ENCODE data around the gene RPTOR. TPM values are rescaled to one million over a fixed set of nuclear protein-coding genes. Genes with fewer than 3 reads are reported as not detected.

The RPTOR gene
- total RNA-seq, 4 donors from 2014 or later = 19.0 to 48.3 (median 27.3) TPM

GRCh38 chr17:80599546-80600305 lies 55.1 kb downstream of the RPTOR start:
- no peak for TF ChIP-seq POLR2A (IDR thresholded peaks at IDR 0.05)
- TF ChIP-seq, protein P1, sequence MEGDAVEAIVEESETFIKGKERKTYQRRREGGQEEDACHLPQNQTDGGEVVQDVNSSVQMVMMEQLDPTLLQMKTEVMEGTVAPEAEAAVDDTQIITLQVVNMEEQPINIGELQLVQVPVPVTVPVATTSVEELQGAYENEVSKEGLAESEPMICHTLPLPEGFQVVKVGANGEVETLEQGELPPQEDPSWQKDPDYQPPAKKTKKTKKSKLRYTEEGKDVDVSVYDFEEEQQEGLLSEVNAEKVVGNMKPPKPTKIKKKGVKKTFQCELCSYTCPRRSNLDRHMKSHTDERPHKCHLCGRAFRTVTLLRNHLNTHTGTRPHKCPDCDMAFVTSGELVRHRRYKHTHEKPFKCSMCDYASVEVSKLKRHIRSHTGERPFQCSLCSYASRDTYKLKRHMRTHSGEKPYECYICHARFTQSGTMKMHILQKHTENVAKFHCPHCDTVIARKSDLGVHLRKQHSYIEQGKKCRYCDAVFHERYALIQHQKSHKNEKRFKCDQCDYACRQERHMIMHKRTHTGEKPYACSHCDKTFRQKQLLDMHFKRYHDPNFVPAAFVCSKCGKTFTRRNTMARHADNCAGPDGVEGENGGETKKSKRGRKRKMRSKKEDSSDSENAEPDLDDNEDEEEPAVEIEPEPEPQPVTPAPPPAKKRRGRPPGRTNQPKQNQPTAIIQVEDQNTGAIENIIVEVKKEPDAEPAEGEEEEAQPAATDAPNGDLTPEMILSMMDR (IDR thresholded peaks at IDR 0.05) = no peak
- no peak overlapping the region for H3K4me3 ChIP-seq
- no peaks in the 10 kb centered on the region for H3K36me3 ChIP-seq
- H3K9me3 ChIP-seq = no peaks in the 10 kb centered on the region
- H3K27me3 ChIP-seq = no peaks in the 10 kb centered on the region
- no peak overlapping the region for H3K27ac ChIP-seq
- no peak for DNase-seq
- no peaks in the 10 kb centered on the region for H3K4me1 ChIP-seq
- intact Hi-C loops (cut with DNase I; ENCODE audit: low total_unique reads) = no loop called here

DNA sequence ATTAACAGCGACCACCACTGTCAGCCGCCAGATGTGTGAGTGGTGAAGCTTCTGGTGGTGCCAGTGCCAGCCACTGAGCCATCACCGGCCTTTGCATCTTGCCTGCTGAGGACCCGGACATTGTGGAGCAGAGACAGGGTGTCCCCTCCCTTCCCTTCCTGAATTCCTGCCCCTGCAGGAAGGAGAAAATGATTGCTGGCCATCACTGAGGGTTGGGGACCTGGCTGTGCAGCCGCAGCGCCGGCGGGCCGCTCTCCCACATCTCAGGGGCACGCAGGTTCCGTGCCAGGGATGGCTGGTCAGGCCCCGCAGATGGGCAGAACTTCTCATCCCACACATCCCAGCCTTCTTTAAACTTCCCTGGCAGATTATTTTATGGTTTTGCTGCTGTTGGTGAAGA lies 56.5 kb downstream of the RPTOR start:
- no peaks in the 10 kb centered on the region for H3K4me1 ChIP-seq
- no peak overlapping the region for H3K27ac ChIP-seq
- H3K9me3 ChIP-seq = no peaks in the 10 kb centered on the region
- DNase-seq = no peak
- H3K4me3 ChIP-seq = no peak overlapping the region
- H3K36me3 ChIP-seq = no peaks in the 10 kb centered on the region
- H3K27me3 ChIP-seq = no peaks in the 10 kb centered on the region
- no peak for TF ChIP-seq POLR2A (IDR thresholded peaks at IDR 0.05)
- TF ChIP-seq, protein P1 (IDR thresholded peaks at IDR 0.05) = no peak
- intact Hi-C loops (cut with DNase I; ENCODE audit: low total_unique reads) = no loop called here

DNA sequence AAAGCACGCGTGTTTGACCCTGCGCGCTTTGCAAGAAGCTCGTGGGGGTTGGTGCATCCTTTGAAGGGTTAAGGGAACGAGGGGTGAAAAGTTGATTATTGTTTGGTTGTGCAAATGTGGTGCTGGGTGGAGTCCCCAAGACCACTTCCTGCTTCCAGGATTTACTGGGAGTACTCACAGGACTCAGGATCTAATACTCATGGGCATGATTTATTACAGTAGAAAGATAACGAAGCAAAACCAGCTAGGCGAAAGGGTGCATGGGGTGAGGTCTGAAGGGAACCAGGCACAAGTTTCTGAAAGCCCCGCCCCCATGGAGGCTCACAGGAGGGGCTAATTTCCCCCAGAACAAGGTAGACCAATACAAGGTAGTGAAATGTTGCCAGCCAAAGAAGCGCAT lies 58.8 kb downstream of the RPTOR start:
- TF ChIP-seq POLR2A (IDR thresholded peaks at IDR 0.05) = no peak
- TF ChIP-seq, protein P1 (IDR thresholded peaks at IDR 0.05) = no peak
- H3K4me1 ChIP-seq = no peaks in the 10 kb centered on the region
- no peaks in the 10 kb centered on the region for H3K27me3 ChIP-seq
- DNase-seq = no peak
- no peaks in the 10 kb centered on the region for H3K9me3 ChIP-seq
- H3K4me3 ChIP-seq = no peak overlapping the region
- intact Hi-C loops (cut with DNase I; ENCODE audit: low total_unique reads) = no loop called here
- no peak overlapping the region for H3K27ac ChIP-seq
- no peaks in the 10 kb centered on the region for H3K36me3 ChIP-seq

- intact Hi-C loops (cut with DNase I; ENCODE audit: low total_unique reads) = no loop called here
- H3K4me1 ChIP-seq = no peaks in the 10 kb centered on the region
- H3K4me3 ChIP-seq = no peak overlapping the region
- H3K9me3 ChIP-seq = no peaks in the 10 kb centered on the region
- H3K27me3 ChIP-seq = no peaks in the 10 kb centered on the region
- no peak overlapping the region for H3K27ac ChIP-seq
- no peaks in the 10 kb centered on the region for H3K36me3 ChIP-seq
- DNase-seq = no peak
- TF ChIP-seq POLR2A (IDR thresholded peaks at IDR 0.05) = no peak
- TF ChIP-seq, protein P1 (IDR thresholded peaks at IDR 0.05) = no peak
Observed at GRCh38 chr17:80604009-80604669, 59.5 kb downstream of the RPTOR start.

GRCh38 chr17:80604670-80605010 lies 60.0 kb downstream of the RPTOR start:
- Histone ChIP-seq H3K9me3 (no peaks in the 10 kb centered on the region), H3K27me3 (no peaks in the 10 kb centered on the region), H3K4me1 (no peaks in the 10 kb centered on the region), H3K4me3 (no peak overlapping the region), H3K36me3 (no peaks in the 10 kb centered on the region), H3K27ac (no peak overlapping the region)
- intact Hi-C loops (cut with DNase I; ENCODE audit: low total_unique reads) = no loop called here
- no peak for DNase-seq
- TF ChIP-seq POLR2A (IDR thresholded peaks at IDR 0.05) = no peak
- TF ChIP-seq, protein P1 (IDR thresholded peaks at IDR 0.05) = no peak
